ENCODE measurements around the gene RIMKLA.

The RIMKLA gene

DNA sequence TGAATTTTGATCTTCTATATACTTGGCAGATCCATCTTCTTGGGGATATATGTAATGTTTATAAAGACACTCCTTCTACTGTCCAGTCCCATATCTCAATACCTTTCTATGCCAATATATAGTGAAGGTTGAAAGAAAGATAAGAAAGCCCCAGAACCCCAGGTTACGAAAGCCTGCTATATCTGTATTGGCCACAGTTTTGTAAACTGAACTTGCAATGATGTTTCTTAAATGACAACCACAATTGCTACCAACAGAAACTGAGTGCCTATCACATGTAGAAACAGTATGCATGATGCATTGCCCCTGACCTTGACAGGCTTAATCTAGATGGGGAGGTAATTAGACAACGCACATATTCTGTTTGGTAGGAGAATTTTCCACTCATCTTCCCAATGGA is 7.8 kb upstream of the RIMKLA start:
- no peak for DNase-seq (ENCODE audit: low spot score)

DNA sequence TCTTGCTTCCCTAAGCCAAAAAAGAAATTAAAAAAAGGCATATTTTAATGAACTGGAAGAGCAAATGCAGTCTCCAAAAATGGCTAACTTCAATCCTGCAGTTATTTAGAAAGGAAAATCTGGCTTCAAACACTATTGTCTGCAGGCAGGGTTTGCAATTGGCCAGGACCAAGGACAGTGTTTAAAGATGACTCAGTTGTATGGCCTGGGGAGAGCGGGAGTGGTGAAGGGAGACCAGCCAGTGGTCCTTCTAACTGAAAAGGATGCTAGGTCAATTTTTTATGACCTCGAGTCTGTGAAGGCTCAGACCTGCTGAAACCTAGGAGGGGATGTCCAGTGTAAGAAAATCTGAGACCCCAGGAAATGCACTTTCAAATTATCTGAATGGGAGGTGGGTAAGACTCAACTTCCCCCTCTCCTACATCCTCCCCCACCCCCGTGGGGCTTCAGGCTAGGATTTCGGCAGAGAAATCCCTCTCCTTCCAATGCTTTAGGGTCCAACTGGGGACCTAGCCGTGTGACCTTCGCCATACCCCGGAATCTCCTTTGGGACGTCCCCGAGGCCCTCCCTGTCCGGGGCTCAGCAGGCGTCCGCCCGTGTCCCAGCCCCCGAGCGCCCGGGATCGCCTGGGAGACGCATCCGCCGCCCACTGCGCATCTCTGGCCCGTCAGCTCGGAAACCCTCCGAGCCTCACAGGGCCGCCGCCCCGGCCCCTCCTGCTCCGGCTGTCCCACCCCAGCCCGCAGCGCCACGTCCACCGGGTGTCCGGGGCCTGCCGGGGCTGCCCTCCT is 602 bp upstream of the RIMKLA start:
- no peak for DNase-seq (ENCODE audit: low spot score)

DNA sequence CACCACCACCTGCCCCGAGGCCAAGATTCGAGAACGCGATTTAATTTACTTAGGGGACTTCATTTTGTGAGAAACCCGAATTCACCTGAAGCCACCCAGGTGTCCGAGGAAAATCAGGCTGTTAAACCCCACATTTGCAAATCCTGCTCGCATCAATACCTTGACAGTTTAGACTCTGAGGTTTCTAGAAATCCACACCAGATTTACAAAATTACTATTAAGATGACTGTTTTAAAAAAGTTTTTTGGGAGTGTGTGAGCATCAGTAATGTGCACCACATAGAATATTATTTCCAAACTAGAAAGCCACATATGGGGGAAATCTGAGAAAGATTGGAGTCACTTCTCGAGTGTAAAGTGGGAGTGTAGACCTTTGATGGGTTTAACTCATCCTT is 685 bp downstream of the RIMKLA start:
- DNase-seq (ENCODE audit: low spot score), result no peak

DNA sequence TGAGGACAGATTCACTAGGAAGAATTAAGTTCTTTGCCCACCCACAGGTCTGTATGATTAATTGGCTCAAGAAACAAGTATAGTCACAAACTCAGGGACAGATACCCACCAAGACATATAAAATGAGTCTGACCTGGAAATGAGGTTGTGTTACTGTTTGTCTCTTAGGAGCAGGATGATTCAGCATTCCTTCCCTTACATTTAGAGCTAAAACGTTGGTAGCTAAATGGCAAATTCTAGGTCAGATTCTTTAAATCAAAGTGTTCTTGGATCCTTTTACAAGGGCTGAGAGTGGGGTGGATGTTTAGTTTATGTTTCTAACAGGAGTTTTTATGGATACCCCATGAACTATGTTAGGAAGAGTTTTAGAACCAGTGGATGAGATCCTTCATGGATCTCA is 4.7 kb downstream of the RIMKLA start:
- DNase-seq (ENCODE audit: low spot score), result no peak

DNA sequence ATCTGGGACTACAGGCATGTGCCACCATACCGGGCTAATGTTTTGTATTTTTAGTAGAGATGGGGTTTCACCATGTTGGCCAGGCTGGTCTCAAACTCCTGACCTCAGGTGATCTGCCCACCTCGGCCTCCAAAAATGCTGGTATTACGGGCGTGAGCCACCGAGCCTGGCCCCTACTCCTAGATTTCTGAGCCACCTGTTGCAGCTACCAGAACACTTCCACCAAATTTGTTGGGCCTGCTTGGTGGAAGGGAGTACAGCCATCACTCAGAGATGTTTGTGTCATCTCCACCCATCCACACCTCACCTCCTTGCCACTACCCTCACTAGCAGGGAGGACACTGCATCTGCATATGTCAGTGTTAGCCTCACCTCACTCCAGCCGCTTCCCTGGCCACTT is 5.5 kb downstream of the RIMKLA start:
- no peak for DNase-seq (ENCODE audit: low spot score)

DNA sequence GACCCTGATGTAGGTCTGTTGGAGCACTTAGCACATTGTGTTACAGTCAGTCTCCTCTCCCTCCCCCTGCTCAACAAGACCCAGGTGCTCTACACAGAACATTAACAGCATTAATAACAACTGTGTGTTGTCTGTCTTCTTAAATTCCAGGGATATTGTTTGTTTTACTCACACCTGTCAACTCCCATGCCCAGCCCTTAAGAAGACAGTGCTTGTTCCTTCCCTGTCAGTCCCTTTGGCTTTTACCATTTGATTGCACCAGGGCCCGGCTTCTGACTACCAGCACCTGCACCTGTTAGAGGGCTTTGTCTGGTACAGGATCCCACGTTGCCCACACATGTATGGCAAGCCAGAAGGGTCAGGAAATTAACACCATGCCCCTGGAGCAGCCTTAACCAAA is 11.7 kb downstream of the RIMKLA start:
- no peak for DNase-seq (ENCODE audit: low spot score)

DNA sequence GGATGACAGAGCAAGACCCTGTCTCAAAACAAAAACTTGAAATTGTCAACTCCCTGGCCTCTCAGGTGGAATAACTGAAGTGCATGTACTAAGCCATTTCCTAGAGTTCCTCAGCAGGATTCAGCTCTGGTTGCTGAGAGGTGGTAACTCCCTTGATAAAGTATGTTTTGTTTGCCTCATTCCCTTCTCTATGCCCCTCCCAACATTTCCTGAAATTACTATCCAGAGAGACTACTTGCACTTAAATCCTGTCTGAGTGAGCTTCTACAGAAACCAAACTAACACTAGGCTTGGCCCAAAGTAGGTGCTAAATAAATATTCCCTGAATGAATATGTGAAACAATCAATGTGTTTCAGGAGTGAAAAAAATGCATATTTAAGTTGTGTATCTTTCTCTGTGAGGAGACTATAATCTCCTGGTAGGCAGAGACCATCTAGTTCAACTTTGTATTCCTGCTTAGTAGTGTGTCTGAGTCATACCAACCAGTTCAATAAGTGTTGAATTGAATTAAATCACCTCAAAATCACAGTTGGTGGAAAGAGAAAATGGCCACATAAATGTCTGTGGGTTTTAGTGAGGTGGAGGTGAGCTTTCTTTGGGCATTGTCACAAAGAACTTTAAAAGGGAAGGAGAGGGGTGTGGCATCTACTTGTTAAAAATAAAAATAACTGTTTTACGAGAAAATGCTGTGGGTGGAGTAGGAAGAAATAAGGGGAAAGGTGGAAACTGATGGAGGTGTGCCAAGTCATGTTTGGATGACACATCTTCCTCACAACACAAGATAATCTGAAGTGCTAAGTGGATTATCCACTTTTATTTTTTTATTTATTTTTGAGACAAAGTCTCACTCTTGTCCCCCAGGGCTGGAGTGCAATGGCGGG is 12.6 kb downstream of the RIMKLA start:
- DNase-seq (ENCODE audit: low spot score), result no peak

DNA sequence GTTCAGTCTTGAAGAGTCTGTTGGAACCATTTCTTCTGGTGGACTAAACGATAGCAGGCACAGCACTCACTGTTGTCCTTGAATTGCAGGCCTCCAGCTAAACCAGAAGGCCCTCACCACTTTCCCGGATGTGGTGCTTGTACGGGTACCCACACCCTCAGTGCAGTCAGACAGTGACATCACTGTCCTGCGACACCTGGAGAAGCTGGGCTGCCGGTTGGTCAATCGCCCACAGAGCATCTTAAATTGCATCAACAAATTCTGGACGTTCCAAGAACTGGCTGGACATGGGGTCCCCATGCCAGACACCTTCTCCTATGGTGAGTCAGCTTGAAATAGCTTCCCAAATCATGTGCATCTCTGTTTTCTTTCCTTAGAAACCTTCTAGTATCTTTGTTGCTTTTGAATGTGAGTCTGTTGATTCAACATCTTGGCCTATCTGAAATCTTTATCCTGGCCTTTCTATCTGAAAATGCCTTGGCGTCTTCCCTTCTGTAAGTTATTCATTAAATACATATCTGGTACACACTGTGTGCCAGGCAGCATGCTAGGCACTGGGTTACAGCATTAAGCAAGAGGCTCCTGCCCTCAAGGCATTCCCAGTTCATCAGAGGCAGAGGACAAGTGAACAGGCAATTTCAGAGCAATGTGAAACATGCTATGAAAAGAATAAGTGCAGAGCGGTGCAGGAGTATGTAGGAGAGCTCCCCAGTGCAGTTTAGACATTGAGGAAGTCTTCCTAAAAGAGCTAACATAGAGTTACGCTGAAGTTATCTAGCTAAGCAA is 18.9 kb downstream of the RIMKLA start:
- no peak for DNase-seq (ENCODE audit: low spot score)

DNA sequence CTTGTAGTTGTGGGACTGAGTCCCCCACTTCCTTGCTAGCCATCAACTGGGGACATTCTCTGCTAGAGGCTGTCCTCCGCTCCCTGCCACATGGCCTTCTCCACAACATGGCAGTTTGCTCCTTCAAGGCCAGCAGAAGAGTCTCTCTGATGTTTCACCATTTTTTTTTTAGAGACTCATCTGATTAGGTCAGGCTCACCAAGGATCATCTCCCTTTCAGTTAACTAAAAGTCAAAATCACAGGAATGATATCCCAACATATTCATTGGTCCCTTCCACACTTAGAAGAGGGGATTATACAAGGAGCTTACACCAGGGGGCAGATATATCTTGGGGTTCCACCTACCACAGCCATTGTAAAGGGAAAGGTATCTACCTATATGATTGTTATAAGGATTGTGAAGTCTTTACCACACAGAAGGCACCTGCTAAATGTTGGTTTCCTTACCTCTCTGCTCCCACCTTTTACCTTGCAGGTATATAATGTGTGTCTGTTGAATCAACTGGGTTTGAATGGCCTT is 23.3 kb downstream of the RIMKLA start:
- no peak for DNase-seq (ENCODE audit: low spot score)

DNA sequence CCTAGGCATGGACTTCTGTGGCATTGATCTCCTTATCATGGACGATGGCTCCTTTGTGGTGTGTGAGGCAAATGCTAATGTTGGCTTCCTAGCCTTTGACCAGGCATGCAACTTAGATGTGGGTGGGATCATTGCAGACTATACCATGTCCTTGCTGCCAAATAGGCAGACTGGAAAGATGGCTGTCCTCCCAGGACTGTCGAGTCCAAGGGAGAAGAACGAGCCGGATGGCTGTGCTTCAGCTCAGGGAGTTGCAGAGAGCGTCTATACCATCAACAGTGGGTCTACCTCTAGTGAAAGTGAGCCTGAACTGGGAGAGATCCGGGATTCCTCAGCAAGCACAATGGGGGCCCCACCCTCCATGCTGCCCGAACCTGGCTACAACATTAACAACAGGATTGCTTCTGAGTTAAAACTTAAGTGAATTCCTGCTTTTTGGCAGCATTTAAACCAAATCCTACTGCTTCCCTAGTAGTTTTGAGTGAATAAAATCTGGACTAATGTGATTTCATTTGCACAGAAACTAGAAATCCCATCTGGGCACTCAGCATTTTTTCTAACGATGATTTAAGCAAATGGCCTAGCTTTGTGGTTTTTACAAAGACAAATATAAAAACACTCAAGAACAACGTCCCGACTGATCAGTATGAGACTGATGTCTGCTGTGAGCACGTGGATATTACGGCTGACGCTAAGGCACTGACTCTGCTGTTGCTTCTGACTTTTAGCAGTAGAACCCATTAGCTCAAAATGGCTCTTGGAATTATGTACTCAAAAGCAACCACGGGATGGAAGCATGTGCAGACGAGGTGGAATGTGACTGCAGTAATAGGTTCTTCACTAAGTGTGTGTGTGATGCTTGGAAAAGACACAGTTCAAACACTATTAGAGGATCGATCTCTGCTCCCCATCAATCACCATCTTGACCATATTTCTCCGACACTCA is 34.2 kb downstream of the RIMKLA start:
- DNase-seq (ENCODE audit: low spot score), result no peak

DNA sequence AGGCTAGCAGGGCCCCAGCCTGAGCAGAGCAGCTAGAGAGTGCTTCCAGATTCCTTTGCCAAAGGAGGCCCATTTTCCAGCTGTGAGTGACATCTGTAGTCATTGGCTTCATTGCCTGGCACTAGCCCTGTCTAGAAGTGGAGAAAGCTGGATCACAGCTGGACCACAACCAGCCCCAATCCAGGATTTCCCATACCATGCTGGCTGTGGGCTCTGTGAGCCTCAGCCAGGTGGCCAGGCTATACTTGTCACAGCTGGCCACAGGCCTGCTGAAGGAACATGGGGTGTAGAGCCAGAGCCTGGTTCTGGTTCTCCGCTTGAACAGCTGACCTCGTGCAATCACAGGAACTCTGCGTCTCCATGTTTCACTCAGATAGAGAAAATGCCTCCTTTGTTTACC is 36.6 kb downstream of the RIMKLA start:
- no peak for DNase-seq (ENCODE audit: low spot score)

DNA sequence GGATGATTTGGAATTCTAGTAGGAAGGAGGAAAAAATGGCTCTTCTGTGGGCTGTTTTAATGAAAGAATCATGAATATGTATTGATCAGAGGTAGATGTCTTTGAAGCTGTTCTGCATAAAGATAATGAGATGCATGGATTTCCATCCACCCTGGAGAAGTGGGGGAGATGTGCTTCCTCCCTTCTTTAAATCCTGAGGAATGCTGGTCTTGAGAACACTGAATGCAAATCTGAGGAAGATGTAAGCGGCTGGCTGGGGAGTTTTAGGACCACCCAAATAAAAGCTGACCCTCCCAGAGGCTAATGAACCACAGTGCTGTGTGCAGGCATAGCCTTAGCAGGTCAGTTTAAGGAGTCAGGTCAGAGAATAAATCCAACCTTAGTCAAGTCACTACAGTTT is 37.9 kb downstream of the RIMKLA start:
- DNase-seq (ENCODE audit: low spot score), result no peak

DNA sequence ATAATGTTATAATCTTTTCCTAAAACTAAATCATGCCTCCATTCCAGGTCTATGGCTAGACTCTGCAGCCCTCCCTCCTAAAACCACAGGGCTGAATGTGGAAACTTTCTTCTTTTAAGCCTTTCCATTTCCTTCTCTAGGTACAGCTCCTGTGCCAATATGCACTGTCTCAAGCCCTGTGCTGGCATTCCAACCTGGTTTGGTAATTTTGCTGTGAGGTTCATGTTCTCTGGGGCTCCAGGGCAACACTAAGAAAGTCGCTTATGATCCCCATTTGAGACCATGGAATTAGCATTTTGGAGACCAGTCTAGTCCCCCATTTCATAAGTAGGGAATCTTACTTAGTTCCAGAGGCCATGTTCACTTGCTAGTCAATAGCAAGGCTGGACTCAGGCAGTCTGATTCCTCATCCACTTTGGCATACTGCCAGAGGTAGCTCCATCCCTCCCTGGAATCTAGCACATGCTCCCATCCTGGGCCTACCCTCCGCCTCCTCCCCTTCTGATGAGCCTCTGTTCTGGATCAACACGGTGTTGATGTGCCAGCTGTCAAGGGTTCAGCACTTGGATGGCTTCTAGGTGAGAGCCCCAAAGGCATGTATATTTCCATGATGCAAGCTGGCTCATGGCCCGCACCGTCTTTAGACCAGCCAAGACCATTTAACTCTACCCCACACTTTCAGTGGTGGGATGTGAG is 38.7 kb downstream of the RIMKLA start:
- no peak for DNase-seq (ENCODE audit: low spot score)

DNA sequence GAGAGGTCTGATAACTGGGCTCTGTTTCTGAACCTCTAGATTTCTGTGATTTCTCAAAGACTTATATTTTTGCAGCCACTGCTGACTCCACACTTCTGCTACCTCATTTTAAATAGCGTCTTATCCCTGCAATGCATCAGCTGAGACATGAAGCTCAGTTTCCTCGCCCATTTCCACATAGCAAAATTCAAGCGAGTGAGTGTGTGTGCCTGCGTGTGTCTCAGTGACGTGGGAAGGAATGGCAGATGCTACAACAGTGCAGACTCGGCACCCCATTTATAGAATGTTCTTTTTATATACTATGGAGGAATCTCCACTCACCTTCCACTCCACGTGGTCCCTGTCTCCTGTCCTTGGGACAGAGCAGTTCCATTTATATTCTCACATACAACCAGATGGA is 39.5 kb downstream of the RIMKLA start:
- no peak for DNase-seq (ENCODE audit: low spot score)

DNA sequence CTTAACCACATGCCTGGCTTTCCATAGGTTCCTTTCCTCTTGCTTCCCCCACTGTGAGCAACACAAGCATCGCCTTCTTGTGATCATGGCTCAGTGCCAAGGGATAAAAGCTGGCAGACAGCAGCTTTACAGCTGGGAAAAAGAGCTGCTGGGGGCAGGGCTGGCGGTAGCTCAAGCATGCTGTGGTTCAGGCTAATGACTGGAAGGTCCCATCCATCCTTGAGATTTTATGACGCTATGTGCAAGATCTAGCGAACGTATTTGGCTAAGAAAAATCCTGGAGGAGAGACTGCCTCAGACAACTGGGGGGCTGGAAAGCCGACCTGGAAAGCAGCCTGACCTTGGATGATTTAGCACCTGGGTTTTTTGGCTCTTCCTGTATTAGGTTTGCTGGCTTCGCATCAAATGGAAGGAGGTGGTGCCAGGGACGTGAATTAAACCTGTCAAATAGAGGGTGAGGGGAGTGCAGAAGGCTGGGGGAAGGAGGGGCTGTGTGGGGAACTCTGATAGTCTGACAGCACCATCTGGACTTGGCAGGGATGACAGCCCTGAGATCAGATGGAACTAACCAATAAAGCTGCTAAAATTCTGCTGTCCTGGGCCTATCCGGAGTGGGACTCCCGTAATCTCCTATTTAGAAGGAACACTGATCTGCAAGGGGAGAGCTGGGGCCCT is 40.5 kb downstream of the RIMKLA start:
- DNase-seq (ENCODE audit: low spot score), result no peak

DNA sequence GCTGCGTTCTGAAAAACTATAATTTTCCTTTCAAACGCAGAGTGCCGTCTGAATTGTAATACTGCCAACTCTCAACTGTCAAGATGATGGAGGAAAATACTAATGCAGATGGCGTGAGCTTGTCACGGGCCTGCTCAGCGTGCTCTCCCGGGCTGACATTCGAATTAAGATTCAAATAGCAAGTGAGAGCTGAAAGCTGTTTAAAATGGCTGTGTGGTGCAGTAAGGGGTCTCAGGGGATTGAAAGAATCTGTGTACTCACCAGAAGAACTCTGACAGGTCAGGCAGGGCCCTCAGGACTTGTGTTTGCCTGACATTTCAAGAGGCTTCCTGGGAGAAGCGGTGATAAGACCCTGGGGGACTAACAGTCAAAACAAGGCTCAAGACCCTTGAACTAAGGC is 42.1 kb downstream of the RIMKLA start:
- no peak for DNase-seq (ENCODE audit: low spot score)

DNA sequence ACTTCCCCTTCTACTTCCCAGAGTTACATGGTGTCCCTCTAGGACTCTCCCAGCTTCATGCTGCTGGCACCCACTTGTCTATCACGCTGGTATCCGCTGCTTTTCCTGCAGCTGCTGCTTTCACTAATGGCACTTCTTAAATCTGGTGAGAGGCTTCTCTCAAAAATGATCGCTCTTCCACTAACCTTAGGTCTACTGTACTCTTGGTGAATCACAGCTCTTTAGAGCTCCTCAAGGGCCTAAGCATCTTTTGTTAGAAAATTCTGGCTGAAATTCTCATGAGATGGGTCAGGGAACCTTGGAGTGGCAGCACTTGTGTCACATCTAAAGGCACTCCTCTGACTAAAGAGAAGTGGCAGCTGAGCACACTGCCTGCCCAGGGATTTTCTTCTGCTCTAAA is 43.1 kb downstream of the RIMKLA start:
- DNase-seq (ENCODE audit: low spot score), result no peak

DNA sequence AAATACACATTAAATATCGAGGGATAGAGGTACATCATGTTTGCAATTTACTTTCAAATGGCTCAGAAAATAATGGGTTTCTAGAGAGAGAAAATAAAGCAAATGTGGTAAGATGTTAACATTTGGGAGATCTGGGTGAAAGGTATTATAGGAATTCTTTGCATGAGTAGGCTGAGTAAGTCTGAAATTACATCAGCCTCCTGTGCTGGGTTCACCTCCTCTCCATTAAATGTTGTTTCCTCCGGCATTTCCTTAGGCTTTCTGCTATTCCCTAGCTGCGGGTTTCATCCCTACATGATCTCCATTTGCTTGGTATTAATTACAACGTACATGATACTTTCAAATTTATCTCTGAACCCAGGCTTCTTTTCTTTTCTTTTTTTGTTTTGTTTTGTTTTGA is 43.6 kb downstream of the RIMKLA start:
- DNase-seq (ENCODE audit: low spot score), result no peak

DNA sequence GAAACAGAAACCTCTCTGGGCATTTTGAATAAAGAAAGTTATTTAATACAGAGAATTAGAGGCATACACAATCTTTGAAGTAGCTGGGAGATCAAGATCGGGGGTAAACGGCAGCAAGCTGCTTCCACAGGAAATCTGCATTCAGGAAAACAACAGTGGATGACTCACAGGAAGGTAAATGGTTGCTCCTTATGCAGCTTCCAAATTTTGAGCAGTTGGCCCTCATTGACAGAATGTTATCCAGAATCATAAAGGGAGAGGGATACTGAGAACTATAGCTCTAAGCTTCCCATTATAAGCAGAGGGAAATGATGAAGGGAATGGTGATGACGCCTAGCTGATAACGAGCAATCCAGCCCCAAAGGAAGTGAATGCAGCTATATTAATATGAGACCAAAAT is 46.6 kb downstream of the RIMKLA start:
- no peak for DNase-seq (ENCODE audit: low spot score)

DNA sequence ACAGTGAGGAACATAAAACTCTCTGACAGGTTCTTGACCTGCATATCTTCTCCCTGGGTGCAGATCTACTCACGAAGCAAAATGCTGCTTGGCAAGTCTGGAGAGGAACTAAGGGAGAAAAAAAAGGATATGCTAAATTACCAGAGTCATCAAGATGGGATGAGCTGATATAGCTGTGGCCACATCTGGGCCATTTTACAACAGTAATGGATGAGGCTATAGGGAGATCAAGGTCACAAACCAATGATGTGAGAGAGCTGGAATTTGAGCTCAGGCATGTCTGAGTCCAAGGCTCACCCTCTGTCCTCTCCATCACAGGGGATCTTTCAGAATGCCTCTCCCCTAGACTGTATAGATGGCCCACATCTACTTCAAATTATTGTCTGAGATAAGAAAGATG is 49.0 kb downstream of the RIMKLA start:
- DNase-seq (ENCODE audit: low spot score), result no peak
